HCT116 (cell line): Measurements from ENCODE around the gene NTMT2. TPM values are rescaled to one million over a fixed set of nuclear protein-coding genes. Genes with fewer than 3 reads are reported as not detected.

Source experiments
- ATAC-seq: fragments of 200-7000 bp; cut with Tn5 transposase; 2 replicates; pipeline ENCODE4 v1.9.1; 2020; ENCODE audit warnings: mild to moderate bottlenecking, moderate library complexity
- BruUV-seq: library from RNA; stranded (reverse); fragments of 400-500 nt; replicated peaks from 2 replicates; lab custom pipeline; 2021; lab: Mats Ljungman, UMichigan
- CTCF ChIA-PET: fragments of 300-600 bp; sonication (Branson Sonifier 250); formaldehyde crosslinking; loops from one replicate; lab custom pipeline; 2021; ENCODE audit warnings: antibody characterized with exemption; lab: Charles Lee
- POLR2A ChIA-PET: fragments of 300-600, 350-600 bp; sonication (Branson Sonifier 250); formaldehyde crosslinking; loops from one replicate; lab custom pipeline; 2021; ENCODE audit warnings: antibody characterized with exemption; lab: Charles Lee
- RAD21 ChIA-PET, 2 experiments: fragments of 300-600 bp; sonication (Branson Sonifier 250); formaldehyde crosslinking; loops; one replicate each; lab custom pipeline; 2023; ENCODE audit warnings: low total read pairs in 2 of 2; ENCODE audit not compliant: uncharacterized antibody in 2 of 2, unreplicated experiment in 2 of 2, low non-redundant PET in 1 of 2; lab: Charles Lee
- DNase-seq: peaks from one replicate; pipeline ENCODE4 v3.0.0-alpha.2; 2010; ENCODE audit warnings: low read depth, low spot score
- H2AFZ ChIP-seq: fragments of 200-600 bp; shearing (Covaris generic), sonication (generic); 2 replicates; pipeline ENCODE4 v1.6.1; 2017; ENCODE audit warnings: low read depth, mixed run types, mixed read lengths, antibody characterized with exemption, low read length; ENCODE audit not compliant: poor library complexity, severe bottlenecking
- H3K27ac ChIP-seq: 2 replicates; pipeline ENCODE4 v1.5.1; 2012; ENCODE audit warnings: low read depth, low read length
- H3K27me3 ChIP-seq: fragments of 200-600 bp; sonication (generic); 2 replicates; pipeline ENCODE4 v1.6.1; 2016; ENCODE audit warnings: mixed run types, low read length, mixed read lengths; ENCODE audit not compliant: insufficient read depth
- H3K36me3 ChIP-seq, 2 experiments: fragments of 200-500 bp in 1 of 2; fragments of 200-600 bp in 1 of 2; sonication (Bioruptor generic) in 1 of 2; sonication (generic) in 1 of 2; 2 replicates each; pipeline versions ENCODE4 v1.5.1 to v1.6.1; 2014 to 2016; ENCODE audit warnings: low read length in 2 of 2, inconsistent platforms in 1 of 2, mixed read lengths in 1 of 2, mixed run types in 1 of 2; ENCODE audit not compliant: insufficient read depth in 2 of 2, control insufficient read depth in 1 of 2
- H3K4me1 ChIP-seq, 2 experiments: fragments of 200-600 bp in 1 of 2; sonication (generic) in 1 of 2; 2 replicates each; pipeline versions ENCODE4 v1.5.1 to v1.6.1; 2012 to 2017; ENCODE audit warnings: low read length in 2 of 2, inconsistent platforms in 1 of 2, mild to moderate bottlenecking in 1 of 2, mixed read lengths in 1 of 2, mixed run types in 1 of 2, moderate library complexity in 1 of 2; ENCODE audit not compliant: insufficient read depth in 2 of 2, control insufficient read depth in 1 of 2
- H3K4me2 ChIP-seq: fragments of 200-600 bp; sonication (generic); 2 replicates; pipeline ENCODE4 v1.6.1; 2017; ENCODE audit warnings: mixed run types, low read length, mixed read lengths
- H3K4me3 ChIP-seq, 2 experiments: fragments of 200-600 bp in 1 of 2; sonication (generic) in 1 of 2; replicated peaks in 1 of 2; 2 replicates each; pipeline ENCODE4 v1.5.1; 2011 to 2016; ENCODE audit warnings: low read length in 2 of 2, control low read depth in 1 of 2, low read depth in 1 of 2, mild to moderate bottlenecking in 1 of 2, mixed read lengths in 1 of 2, mixed run types in 1 of 2
- H3K79me2 ChIP-seq: fragments of 200-600 bp; sonication (generic); 2 replicates; pipeline ENCODE4 v1.6.1; 2017; ENCODE audit warnings: mild to moderate bottlenecking, mixed run types, low read length, moderate library complexity, mixed read lengths; ENCODE audit not compliant: insufficient read depth
- H3K9ac ChIP-seq: fragments of 200-600 bp; sonication (generic); 2 replicates; pipeline ENCODE4 v1.6.1; 2016; ENCODE audit warnings: low read length, mixed read lengths
- H3K9me2 ChIP-seq: fragments of 200-600 bp; sonication (generic), shearing (Covaris generic); 2 replicates; pipeline ENCODE4 v1.6.1; 2017; ENCODE audit warnings: mixed run types, mild to moderate bottlenecking, moderate library complexity; ENCODE audit not compliant: insufficient read depth
- H3K9me3 ChIP-seq, 2 experiments: fragments of 200-500 bp in 1 of 2; fragments of 200-600 bp in 1 of 2; sonication (Bioruptor generic) in 1 of 2; sonication (generic) in 1 of 2; 2 replicates each; pipeline ENCODE4 v1.6.1; 2014 to 2017; ENCODE audit warnings: low read length in 2 of 2, mixed read lengths in 2 of 2, inconsistent platforms in 1 of 2, low read depth in 1 of 2, mild to moderate bottlenecking in 1 of 2, mixed run types in 1 of 2, moderate library complexity in 1 of 2; ENCODE audit not compliant: control insufficient read depth in 1 of 2, insufficient read depth in 1 of 2
- H4K20me1 ChIP-seq: fragments of 200-600 bp; sonication (generic), shearing (Covaris generic); 2 replicates; pipeline ENCODE4 v1.6.1; 2017; ENCODE audit warnings: mixed run types, mild to moderate bottlenecking, moderate library complexity; ENCODE audit not compliant: insufficient read depth
- CEBPB ChIP-seq: IDR thresholded peaks from 2 replicates; pipeline ENCODE4 v1.6.1; 2012; ENCODE audit warnings: low read depth
- EGR1 ChIP-seq: IDR thresholded peaks from 2 replicates; pipeline ENCODE4 v1.6.1; 2012; ENCODE audit warnings: low read depth
- EZH2phosphoT487 ChIP-seq: fragments of 200-600 bp; IDR thresholded peaks from 2 replicates; pipeline ENCODE4 v1.6.1; 2018; ENCODE audit warnings: antibody characterized with exemption, borderline replicate concordance
- FOSL1 ChIP-seq: IDR thresholded peaks from 2 replicates; pipeline ENCODE4 v1.6.1; 2012; ENCODE audit warnings: low read depth
- MAX ChIP-seq: IDR thresholded peaks from 2 replicates; pipeline ENCODE4 v1.6.1; 2012
- POLR2A ChIP-seq: IDR thresholded peaks from 2 replicates; pipeline ENCODE4 v1.7.0; 2011; ENCODE audit warnings: borderline replicate concordance; ENCODE audit not compliant: insufficient read depth, insufficient read length; ENCODE audit errors: extremely low read depth
- POLR2AphosphoS5 ChIP-seq: IDR thresholded peaks from 2 replicates; pipeline ENCODE4 v1.6.1; 2011; ENCODE audit warnings: mild to moderate bottlenecking, low read depth, low read length, moderate library complexity
- RAD21 ChIP-seq: IDR thresholded peaks from 2 replicates; pipeline ENCODE4 v1.6.1; 2012; ENCODE audit warnings: low read depth, mild to moderate bottlenecking
- REST ChIP-seq: IDR thresholded peaks from 2 replicates; pipeline ENCODE4 v1.6.1; 2012; ENCODE audit warnings: low read depth
- SIN3A ChIP-seq: IDR thresholded peaks from 2 replicates; pipeline ENCODE4 v1.6.1; 2012; ENCODE audit warnings: low read depth
- SP1 ChIP-seq: IDR thresholded peaks from 2 replicates; pipeline ENCODE4 v1.6.1; 2012; ENCODE audit warnings: low read depth
- YY1 ChIP-seq: IDR thresholded peaks from 2 replicates; pipeline ENCODE4 v1.6.1; 2011; ENCODE audit warnings: low read length, low read depth, moderate library complexity, mild to moderate bottlenecking; ENCODE audit not compliant: insufficient replicate concordance; ENCODE audit errors: extremely low read depth
- ZBTB33 ChIP-seq: IDR thresholded peaks from 2 replicates; pipeline ENCODE4 v1.6.1; 2011; ENCODE audit warnings: mild to moderate bottlenecking, low read length, moderate library complexity; ENCODE audit not compliant: insufficient replicate concordance; ENCODE audit errors: extremely low read depth
- ZFX ChIP-seq: fragments of 450-650 bp; IDR thresholded peaks from 2 replicates; pipeline ENCODE4 v1.6.1; 2017
- intact Hi-C: fragments of 100-400 bp; cut with micrococcal nuclease; formaldehyde crosslinking; loops from 2 replicates; pipeline ENCODE4 v1.10.0; 2022
- total RNA-seq: library from RNA; stranded (reverse); gene quantifications from one replicate; pipeline ENCODE4 v1.2.1, GENCODE V29; 2021; ENCODE audit not compliant: unreplicated experiment

The NTMT2 gene
- total RNA-seq, 1 experiment from 2014 or later, result not detected

- no peak overlapping the region for H3K4me3 ChIP-seq
- H3K27me3 ChIP-seq, result no peaks in the 10 kb centered on the region
- H2AFZ ChIP-seq, result no peak overlapping the region
- H3K9me3 ChIP-seq, result no peaks in the 10 kb centered on the region
- ATAC-seq (no peak), DNase-seq (no peak)
- POLR2A ChIA-PET, result no interaction called here
- no peak overlapping the region for H3K4me2 ChIP-seq
- H4K20me1 ChIP-seq, result no peaks in the 10 kb centered on the region
- no peak overlapping the region for H3K9ac ChIP-seq
- intact Hi-C loops, result no loop called here
- RAD21 ChIA-PET, result no interaction called here
- TF ChIP-seq FOSL1 (no peak), POLR2A (no peak), REST (no peak), RAD21 (no peak), ZFX (no peak), POLR2AphosphoS5 (no peak), YY1 (no peak), EZH2phosphoT487 (no peak), ZBTB33 (no peak), EGR1 (no peak), SP1 (no peak), CEBPB (no peak), MAX (no peak), SIN3A (no peak)
- H3K79me2 ChIP-seq, result no peaks in the 10 kb centered on the region
- no peaks in the 10 kb centered on the region for H3K9me2 ChIP-seq
- no peaks in the 10 kb centered on the region for H3K36me3 ChIP-seq
- BruUV-seq, result no TSS peak
- CTCF ChIA-PET, result no interaction called here
- no peaks in the 10 kb centered on the region for H3K4me1 ChIP-seq
- H3K27ac ChIP-seq, result no peak overlapping the region
These were observed 48.7 kb downstream of the NTMT2 start for GRCh38 chr1:170194451-170194850.
